GM18861 (cell line): ENCODE results near the gene AFMID.
"Not testable (repeated sequence)": the region's sequence is repeated elsewhere in the genome, so short reads cannot be mapped to it uniquely, and the experiment has no call there.

Experiments
- ATAC-seq: cut with Tn5 transposase; IDR thresholded peaks from one replicate; pipeline ENCODE4 v1.9.1; 2021; ENCODE audit not compliant: unreplicated experiment

The AFMID gene

GRCh38 chr17:78219396-78220150, 32.4 kb downstream of the AFMID start:
- ATAC-seq = no peak

- ATAC-seq = no peak
Measured at GRCh38 chr17:78223061-78223460, 35.9 kb downstream of the AFMID start.

- no peak for ATAC-seq
Measured at GRCh38 chr17:78223765-78224164, 36.6 kb downstream of the AFMID start.

- ATAC-seq = no peak
Measured at GRCh38 chr17:78224231-78225087, 37.3 kb downstream of the AFMID start.

- no peak for ATAC-seq
Measured at GRCh38 chr17:78225088-78225865, 38.1 kb downstream of the AFMID start.

DNA sequence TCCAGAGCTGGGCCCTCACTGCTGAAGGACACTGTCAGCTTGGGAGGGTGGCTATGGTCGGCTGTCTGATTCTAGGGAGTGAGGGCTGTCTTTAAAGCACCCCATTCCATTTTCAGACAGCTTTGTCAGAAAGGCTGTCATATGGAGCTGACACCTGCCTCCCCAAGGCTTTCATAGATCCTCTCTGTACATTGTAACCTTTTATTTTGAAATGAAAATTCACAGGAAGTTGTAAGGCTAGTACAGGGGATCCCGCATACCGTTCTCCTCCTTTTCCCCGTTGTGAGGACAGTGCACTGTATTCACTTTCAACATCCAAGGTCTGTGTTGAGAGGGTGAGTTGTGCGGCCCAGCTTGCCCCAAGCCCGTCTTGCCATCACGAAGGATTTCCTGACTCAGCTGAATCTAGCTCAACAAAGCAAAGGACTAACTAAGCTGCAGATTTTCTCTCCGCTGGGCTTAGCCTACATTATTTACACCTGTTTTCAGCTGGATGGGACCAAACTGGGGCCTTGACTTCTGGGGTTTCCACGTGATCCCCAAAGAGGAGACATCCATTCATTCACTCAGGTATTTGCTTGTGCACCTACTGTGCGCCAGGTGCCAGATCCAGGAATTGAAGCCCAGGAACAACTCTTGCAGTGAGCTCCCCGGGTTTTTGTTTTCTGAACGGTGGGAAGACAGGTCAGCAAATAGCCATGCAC, 39.0 kb downstream of the AFMID start:
- ATAC-seq = no peak

DNA sequence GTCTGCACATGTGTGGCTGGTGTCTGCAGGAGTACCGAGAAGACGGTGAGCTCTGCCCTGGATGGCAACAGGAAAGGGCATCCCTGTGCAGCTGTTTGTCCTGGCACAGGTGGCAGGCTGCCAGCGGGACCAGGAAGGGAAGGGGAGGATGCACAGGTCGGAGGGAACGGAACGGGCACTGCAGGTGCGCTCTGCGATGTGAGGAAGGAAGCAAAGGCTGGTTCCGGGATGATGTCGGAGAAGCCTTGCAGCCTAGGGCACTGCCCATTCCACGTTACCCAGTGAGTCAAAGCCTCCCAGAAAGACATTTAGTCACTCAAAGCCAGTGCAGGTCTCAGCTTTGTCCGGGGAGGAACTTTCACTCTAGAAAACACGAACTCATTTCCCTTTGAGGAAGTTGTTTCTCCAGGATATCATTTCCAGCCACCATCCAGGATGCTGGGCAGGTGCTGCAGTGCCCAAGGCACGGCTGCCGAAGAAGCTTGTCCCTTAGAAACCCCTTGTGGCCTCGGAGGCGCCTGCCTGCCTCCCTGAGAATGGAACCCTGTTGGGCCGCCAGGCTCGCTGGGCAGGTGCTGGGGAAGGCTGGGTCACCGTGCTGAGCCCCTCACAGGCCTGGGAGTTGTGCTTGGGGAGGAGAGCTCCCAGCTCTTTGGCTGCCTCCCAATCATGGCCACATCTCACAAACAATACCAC, 39.7 kb downstream of the AFMID start:
- no peak for ATAC-seq

DNA sequence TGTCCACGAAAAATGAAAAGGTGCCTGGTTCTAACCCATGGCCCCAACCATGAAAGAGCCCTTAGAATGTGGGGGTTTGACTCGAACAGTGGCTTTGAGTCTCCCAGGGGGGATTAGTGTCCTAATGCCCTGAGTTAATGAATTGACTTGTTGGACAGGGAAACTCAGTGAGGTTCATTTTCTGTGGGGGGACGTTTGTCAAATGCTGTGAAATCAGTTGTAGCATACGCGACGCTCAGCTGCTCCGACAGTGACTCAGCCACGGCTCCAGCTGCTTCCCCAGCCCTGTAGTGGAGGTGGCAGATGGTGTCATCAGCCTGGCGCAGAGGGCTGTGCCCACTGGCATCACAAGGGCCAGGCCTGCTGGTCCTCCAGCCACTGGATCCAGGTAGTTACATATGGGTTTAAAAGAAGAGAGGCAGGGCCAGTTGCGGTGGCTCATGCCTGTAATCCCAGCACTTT, 40.3 kb downstream of the AFMID start:
- ATAC-seq = no peak

- ATAC-seq = no peak
Measured at GRCh38 chr17:78228176-78228575, 41.0 kb downstream of the AFMID start.

DNA sequence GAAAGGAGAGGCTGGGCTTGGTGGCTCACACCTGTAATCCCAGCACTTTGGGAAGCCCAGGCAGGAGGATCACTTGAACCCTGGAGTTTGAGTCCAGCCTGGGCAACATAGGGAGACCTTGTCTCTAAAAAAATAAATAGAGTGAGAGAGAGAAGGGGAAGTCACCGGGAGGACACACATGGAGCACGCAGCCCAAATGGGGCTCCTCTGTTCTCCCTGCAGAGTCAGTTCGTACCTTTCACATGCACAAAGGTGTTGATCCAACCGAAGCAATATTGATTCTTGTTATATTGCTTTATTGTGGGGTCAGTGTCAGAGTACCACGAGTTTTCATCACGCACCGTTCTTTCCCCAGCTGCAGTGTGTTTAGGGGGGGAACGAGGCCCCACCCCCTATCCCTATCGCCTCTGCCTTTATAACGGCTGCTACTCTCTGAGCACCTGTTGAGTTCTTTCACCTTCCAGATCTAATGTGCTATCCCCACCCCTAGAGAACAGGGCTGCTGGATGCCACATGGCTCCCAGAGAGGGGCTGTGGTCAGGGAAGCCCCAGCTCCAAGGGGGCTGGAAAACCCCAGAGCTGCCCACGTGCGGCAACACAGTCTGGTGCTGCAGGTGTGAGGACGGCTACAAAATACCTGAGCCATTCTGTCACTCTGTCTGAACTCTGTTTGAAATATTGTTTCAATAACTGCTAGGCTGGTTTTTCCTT, 43.2 kb downstream of the AFMID start:
- ATAC-seq = no peak

DNA sequence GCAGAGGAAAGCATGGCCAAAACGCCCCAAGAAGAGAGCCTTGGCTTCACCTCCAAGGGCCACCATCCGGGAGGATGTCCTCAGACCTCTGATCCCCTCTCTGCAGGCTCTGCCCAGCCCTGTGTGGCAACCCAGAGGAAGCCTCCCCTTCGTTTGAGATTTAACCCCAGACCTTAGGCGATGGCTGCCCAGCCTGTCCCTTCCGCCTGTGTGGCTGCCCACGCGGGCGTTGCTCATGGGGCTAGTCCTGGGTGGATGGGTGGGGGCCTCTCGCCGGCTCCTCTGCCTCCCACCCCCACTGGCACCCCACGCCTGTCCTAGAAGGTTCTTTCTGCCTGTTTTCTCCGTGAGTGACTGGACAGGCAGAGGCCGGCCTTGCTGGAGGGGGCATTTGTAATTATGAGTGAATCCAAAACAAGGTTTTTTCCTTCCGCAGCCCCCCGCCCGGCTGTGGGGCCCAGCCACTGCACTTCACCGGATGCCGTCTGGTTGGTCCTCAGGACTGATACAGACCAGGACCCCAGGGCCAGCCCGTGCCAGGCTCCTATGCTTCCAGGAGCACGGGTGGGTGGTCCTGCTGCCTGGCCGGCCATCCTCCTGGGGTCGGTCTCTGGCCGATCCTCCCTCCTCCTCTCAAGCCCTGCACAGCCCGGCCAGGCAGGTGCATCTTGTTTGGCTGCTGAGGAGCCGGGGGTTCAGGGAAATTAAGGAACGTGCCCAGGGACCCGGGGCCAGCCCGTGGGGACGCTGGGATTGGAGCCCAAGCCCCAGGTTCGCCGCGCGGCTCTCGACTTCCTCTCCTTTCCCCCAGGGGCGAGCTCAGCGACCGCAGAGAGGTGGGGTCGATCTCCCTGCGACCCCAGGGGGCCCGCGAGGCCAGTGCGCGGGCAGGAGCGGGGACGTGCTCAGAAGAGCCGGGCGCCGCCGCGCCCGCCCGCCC, 44.1 kb downstream of the AFMID start, which contains the start of gene TMEM235:
TMEM235 (plus strand) TSS at position 636 of the 940 bp plus-strand sequence. CDS start 393 bp downstream, outside the sequence.
- ATAC-seq = no peak

- no peak for ATAC-seq
Measured at GRCh38 chr17:78231991-78232858, 45.1 kb downstream of the AFMID start.

DNA sequence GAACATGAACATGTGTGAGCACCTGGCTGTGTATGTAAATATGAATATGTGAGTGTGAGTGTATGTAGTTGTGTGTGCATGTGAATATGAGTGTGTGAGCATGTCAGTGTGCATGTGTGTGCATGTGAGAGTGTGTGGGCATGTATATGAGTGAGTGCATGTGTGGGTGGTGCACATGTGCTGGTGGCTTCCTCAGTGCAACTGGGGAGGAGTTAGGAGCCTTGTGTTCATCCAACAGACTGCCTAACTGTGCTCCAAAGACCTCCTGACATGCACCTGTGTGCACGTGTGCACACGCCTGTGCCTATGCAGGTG, 45.7 kb downstream of the AFMID start:
- no peak for ATAC-seq

DNA sequence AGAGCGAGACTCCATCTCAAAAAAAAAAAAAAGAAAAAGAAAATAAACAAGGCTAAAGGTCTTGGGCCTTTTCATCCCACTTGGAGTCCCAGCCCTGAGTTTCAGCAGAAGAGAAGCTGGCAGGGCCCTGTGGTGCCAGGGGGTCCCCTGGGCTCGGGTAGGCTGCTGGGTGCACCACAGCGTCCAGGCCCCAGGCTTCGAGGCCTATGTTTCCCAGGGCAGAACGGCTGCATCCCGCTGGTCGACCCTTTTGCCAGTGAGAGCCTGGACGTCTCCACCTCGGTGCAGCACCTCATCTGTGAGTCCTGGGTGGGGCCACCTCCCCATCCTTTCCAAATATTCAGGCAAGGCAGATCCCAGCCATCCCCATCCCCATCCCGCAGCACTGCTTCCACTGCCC, 46.5 kb downstream of the AFMID start:
- no peak for ATAC-seq

DNA sequence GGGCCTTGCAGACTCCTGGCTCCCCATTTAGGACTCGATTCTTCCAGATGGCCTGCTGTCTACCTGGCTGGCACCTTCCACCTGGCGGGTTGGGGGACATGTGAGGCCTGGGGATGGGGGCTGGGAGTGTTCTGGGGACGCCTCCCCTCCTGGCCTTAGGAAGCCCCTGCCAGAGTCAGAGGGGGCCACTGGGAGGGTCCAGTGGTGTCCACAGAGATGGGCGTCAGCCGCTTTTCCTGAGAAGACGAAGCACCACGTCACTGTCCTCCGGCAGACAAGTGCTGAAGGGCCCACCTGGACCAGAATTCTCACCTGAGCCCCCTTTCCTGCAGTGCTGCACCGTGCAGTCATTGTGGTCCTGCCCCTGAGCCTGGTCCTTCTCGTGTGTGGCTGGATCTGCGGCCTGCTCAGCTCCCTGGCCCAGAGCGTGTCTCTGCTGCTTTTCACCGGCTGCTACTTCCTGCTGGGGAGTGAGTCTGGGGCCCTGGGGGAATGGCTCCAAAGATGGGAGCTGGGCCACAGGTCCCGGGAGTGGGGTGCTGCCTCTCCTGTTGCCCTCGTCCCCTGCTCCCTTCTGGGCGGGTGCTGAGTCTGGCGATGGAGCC, 47.2 kb downstream of the AFMID start:
- ATAC-seq = no peak

- not testable (repeated sequence) for ATAC-seq
Measured at GRCh38 chr17:78235022-78235421, 47.9 kb downstream of the AFMID start.

DNA sequence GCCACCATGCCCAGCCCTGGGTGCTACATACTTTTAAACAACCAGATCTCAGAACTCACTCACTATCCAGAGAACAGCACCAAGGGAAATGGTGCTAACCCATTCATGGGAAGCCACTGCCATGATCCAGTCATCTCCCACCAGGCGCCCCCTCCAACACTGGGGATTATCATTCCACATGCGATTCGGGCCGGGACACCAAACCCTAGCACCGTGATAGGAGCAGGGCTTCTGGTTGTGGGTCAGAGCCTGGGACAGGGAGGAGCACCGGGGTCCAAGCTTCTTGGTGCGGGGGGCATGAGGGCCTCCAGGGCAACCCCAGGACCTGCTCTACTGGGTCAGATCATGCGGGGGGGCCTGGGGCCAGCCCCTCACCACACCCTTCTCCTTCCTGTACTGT, 48.7 kb downstream of the AFMID start:
- no peak for ATAC-seq
